WTC11 (cell line): ENCODE results near the gene SH3GL1. TPM values are rescaled to one million over a fixed set of nuclear protein-coding genes. Genes with fewer than 3 reads are reported as not detected.

Experiments used
- ATAC-seq: fragments of 200-7000 bp; cut with Tn5 transposase; 2 replicates; pipeline ENCODE4 v1.10.0; 2021; ENCODE audit warnings: mild to moderate bottlenecking, moderate library complexity
- CTCF ChIA-PET: fragments of 300-600 bp; sonication (Branson Sonifier 250); formaldehyde crosslinking; loops from one replicate; lab custom pipeline; 2021; ENCODE audit warnings: antibody characterized with exemption; lab: Charles Lee
- POLR2A ChIA-PET: fragments of 350-600 bp; sonication (Branson Sonifier 250); formaldehyde crosslinking; loops from one replicate; lab custom pipeline; 2021; ENCODE audit warnings: antibody characterized with exemption; lab: Charles Lee
- DNase-seq: peaks from one replicate; pipeline ENCODE4 v3.0.0; 2021; ENCODE audit warnings: low spot score
- H3K27ac Mint-ChIP-seq: 2 replicates; pipeline ENCODE4 v1.8.0; 2021; ENCODE audit warnings: mixed read lengths
- H3K27me3 Mint-ChIP-seq: 2 replicates; pipeline ENCODE4 v1.8.0; 2021; ENCODE audit warnings: low read depth, mild to moderate bottlenecking, moderate library complexity, mixed read lengths
- H3K36me3 Mint-ChIP-seq: 2 replicates; pipeline ENCODE4 v1.8.0; 2021; ENCODE audit warnings: mixed read lengths
- H3K4me1 Mint-ChIP-seq: 2 replicates; pipeline ENCODE4 v1.8.0; 2022; ENCODE audit warnings: mixed read lengths
- H3K4me3 Mint-ChIP-seq: 2 replicates; pipeline ENCODE4 v1.8.0; 2021; ENCODE audit warnings: mild to moderate bottlenecking, moderate library complexity, mixed read lengths
- H3K9me3 Mint-ChIP-seq: 2 replicates; pipeline ENCODE4 v1.8.0; 2021; ENCODE audit warnings: mixed read lengths
- CREM ChIP-seq: sonication (generic); formaldehyde crosslinking; IDR thresholded peaks from 2 replicates; pipeline ENCODE4 v1.8.1; 2022; ENCODE audit warnings: mild to moderate bottlenecking, missing genetic modification reagents, moderate library complexity
- ESRRA ChIP-seq: sonication (generic); formaldehyde crosslinking; IDR thresholded peaks from 2 replicates; pipeline ENCODE4 v1.8.1; 2022; ENCODE audit warnings: mild to moderate bottlenecking, missing genetic modification reagents, borderline replicate concordance
- FOXJ3 ChIP-seq: sonication (generic); formaldehyde crosslinking; IDR thresholded peaks from 2 replicates; pipeline ENCODE4 v1.9.0; 2021; ENCODE audit warnings: missing genetic modification reagents, mild to moderate bottlenecking, borderline replicate concordance
- GRHL2 ChIP-seq: fragments of 250-450 bp; sonication (Bioruptor Pico); IDR thresholded peaks from 2 replicates; pipeline ENCODE4 v1.8.0; 2022; ENCODE audit warnings: mild to moderate bottlenecking, moderate library complexity; ENCODE audit not compliant: insufficient replicate concordance, severe bottlenecking
- HMGA2 ChIP-seq: fragments of 250-450 bp; sonication (Bioruptor Pico); IDR thresholded peaks from 2 replicates; pipeline ENCODE4 v1.4.0; 2021; ENCODE audit warnings: mild to moderate bottlenecking, moderate library complexity
- JUN ChIP-seq: sonication (generic); formaldehyde crosslinking; IDR thresholded peaks from 2 replicates; pipeline ENCODE4 v1.8.0; 2023; ENCODE audit warnings: mild to moderate bottlenecking, missing genetic modification reagents
- KAT7 ChIP-seq: sonication (generic); formaldehyde crosslinking; IDR thresholded peaks from 2 replicates; pipeline ENCODE4 v1.8.1; 2023; ENCODE audit warnings: missing genetic modification reagents, mild to moderate bottlenecking, borderline replicate concordance
- NFATC4 ChIP-seq: fragments of 250-450 bp; sonication (Bioruptor Pico); IDR thresholded peaks from 2 replicates; pipeline ENCODE4 v1.9.0; 2021; ENCODE audit warnings: mild to moderate bottlenecking
- NFYB ChIP-seq: sonication (generic); formaldehyde crosslinking; conservative IDR thresholded peaks from 2 replicates; pipeline ENCODE4 v1.8.0; 2022; ENCODE audit warnings: low read depth, missing genetic modification reagents
- TP53 ChIP-seq: sonication (generic); formaldehyde crosslinking; IDR thresholded peaks from 2 replicates; pipeline ENCODE4 v1.8.1; 2023; ENCODE audit warnings: mild to moderate bottlenecking, missing genetic modification reagents
- ZNF416 ChIP-seq: fragments of 250-450 bp; sonication (Bioruptor Pico); IDR thresholded peaks from 2 replicates; pipeline ENCODE4 v1.9.0; 2021; ENCODE audit warnings: mild to moderate bottlenecking, inconsistent platforms
- ZNF671 ChIP-seq: fragments of 250-450 bp; sonication (Bioruptor Pico); IDR thresholded peaks from 2 replicates; pipeline ENCODE4 v1.8.0; 2021; ENCODE audit warnings: mild to moderate bottlenecking
- total RNA-seq: library from RNA; stranded (reverse); gene quantifications from 3 replicates; pipeline ENCODE4 v1.2.3, GENCODE V29; 2021
- TF ChIP-seq, protein P1 (sequence below): sonication (generic); formaldehyde crosslinking; IDR thresholded peaks from 2 replicates; pipeline ENCODE4 v1.8.0; 2023; ENCODE audit warnings: missing genetic modification reagents
- TF ChIP-seq, protein P2 (sequence below): fragments of 250-450 bp; sonication (Bioruptor Pico); IDR thresholded peaks from 2 replicates; pipeline ENCODE4 v1.9.0; 2021; ENCODE audit warnings: mild to moderate bottlenecking, borderline replicate concordance
- TF ChIP-seq, protein P3 (sequence below): fragments of 250-450 bp; sonication (Bioruptor Pico); IDR thresholded peaks from 2 replicates; pipeline ENCODE4 v1.8.0; 2021; ENCODE audit warnings: mild to moderate bottlenecking
- TF ChIP-seq, protein P4 (sequence below): sonication (generic); formaldehyde crosslinking; IDR thresholded peaks from 2 replicates; pipeline ENCODE4 v1.8.0; 2022; ENCODE audit warnings: mild to moderate bottlenecking, missing genetic modification reagents
- TF ChIP-seq, protein P5 (sequence below): sonication (generic); formaldehyde crosslinking; conservative IDR thresholded peaks from 2 replicates; pipeline ENCODE4 v1.8.1; 2023; ENCODE audit warnings: mild to moderate bottlenecking, low read depth, missing genetic modification reagents, moderate library complexity
- TF ChIP-seq, protein P6 (sequence below): fragments of 250-450 bp; sonication (Bioruptor Pico); IDR thresholded peaks from 2 replicates; pipeline ENCODE4 v1.9.0; 2021; ENCODE audit warnings: mild to moderate bottlenecking

The SH3GL1 gene
- total RNA-seq, 1 experiment from 2014 or later = 109 TPM

GRCh38 chr19:4437103-4437502 is 36.8 kb upstream of the SH3GL1 start (continued):
- TF ChIP-seq FOXJ3 (CRISPR knock-in tag) = no peak
- no peak for TF ChIP-seq CREM (CRISPR knock-in tag)
- TF ChIP-seq TP53 (CRISPR knock-in tag) = no peak
- TF ChIP-seq, protein P1, sequence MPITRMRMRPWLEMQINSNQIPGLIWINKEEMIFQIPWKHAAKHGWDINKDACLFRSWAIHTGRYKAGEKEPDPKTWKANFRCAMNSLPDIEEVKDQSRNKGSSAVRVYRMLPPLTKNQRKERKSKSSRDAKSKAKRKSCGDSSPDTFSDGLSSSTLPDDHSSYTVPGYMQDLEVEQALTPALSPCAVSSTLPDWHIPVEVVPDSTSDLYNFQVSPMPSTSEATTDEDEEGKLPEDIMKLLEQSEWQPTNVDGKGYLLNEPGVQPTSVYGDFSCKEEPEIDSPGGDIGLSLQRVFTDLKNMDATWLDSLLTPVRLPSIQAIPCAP (CRISPR knock-in tag) = no peak
- no peak for TF ChIP-seq GRHL2 (CRISPR knock-in tag)
- no peak for TF ChIP-seq JUN (CRISPR knock-in tag)
- TF ChIP-seq ESRRA = no peak
- TF ChIP-seq, protein P2, sequence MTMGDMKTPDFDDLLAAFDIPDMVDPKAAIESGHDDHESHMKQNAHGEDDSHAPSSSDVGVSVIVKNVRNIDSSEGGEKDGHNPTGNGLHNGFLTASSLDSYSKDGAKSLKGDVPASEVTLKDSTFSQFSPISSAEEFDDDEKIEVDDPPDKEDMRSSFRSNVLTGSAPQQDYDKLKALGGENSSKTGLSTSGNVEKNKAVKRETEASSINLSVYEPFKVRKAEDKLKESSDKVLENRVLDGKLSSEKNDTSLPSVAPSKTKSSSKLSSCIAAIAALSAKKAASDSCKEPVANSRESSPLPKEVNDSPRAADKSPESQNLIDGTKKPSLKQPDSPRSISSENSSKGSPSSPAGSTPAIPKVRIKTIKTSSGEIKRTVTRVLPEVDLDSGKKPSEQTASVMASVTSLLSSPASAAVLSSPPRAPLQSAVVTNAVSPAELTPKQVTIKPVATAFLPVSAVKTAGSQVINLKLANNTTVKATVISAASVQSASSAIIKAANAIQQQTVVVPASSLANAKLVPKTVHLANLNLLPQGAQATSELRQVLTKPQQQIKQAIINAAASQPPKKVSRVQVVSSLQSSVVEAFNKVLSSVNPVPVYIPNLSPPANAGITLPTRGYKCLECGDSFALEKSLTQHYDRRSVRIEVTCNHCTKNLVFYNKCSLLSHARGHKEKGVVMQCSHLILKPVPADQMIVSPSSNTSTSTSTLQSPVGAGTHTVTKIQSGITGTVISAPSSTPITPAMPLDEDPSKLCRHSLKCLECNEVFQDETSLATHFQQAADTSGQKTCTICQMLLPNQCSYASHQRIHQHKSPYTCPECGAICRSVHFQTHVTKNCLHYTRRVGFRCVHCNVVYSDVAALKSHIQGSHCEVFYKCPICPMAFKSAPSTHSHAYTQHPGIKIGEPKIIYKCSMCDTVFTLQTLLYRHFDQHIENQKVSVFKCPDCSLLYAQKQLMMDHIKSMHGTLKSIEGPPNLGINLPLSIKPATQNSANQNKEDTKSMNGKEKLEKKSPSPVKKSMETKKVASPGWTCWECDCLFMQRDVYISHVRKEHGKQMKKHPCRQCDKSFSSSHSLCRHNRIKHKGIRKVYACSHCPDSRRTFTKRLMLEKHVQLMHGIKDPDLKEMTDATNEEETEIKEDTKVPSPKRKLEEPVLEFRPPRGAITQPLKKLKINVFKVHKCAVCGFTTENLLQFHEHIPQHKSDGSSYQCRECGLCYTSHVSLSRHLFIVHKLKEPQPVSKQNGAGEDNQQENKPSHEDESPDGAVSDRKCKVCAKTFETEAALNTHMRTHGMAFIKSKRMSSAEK = no peak
- TF ChIP-seq, protein P3, sequence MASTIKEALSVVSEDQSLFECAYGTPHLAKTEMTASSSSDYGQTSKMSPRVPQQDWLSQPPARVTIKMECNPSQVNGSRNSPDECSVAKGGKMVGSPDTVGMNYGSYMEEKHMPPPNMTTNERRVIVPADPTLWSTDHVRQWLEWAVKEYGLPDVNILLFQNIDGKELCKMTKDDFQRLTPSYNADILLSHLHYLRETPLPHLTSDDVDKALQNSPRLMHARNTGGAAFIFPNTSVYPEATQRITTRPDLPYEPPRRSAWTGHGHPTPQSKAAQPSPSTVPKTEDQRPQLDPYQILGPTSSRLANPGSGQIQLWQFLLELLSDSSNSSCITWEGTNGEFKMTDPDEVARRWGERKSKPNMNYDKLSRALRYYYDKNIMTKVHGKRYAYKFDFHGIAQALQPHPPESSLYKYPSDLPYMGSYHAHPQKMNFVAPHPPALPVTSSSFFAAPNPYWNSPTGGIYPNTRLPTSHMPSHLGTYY (CRISPR knock-in tag) = no peak
- TF ChIP-seq ZNF416 (CRISPR knock-in tag) = no peak

- TF ChIP-seq, protein P4, sequence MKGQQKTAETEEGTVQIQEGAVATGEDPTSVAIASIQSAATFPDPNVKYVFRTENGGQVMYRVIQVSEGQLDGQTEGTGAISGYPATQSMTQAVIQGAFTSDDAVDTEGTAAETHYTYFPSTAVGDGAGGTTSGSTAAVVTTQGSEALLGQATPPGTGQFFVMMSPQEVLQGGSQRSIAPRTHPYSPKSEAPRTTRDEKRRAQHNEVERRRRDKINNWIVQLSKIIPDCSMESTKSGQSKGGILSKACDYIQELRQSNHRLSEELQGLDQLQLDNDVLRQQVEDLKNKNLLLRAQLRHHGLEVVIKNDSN = no peak
- TF ChIP-seq HMGA2 (CRISPR knock-in tag) (no peak), ZNF671 (no peak), NFATC4 (CRISPR knock-in tag) (no peak), CREM (CRISPR knock-in tag) (no peak), NFYB (CRISPR knock-in tag) (no peak), KAT7 (CRISPR knock-in tag) (no peak)
- TF ChIP-seq, protein P5, sequence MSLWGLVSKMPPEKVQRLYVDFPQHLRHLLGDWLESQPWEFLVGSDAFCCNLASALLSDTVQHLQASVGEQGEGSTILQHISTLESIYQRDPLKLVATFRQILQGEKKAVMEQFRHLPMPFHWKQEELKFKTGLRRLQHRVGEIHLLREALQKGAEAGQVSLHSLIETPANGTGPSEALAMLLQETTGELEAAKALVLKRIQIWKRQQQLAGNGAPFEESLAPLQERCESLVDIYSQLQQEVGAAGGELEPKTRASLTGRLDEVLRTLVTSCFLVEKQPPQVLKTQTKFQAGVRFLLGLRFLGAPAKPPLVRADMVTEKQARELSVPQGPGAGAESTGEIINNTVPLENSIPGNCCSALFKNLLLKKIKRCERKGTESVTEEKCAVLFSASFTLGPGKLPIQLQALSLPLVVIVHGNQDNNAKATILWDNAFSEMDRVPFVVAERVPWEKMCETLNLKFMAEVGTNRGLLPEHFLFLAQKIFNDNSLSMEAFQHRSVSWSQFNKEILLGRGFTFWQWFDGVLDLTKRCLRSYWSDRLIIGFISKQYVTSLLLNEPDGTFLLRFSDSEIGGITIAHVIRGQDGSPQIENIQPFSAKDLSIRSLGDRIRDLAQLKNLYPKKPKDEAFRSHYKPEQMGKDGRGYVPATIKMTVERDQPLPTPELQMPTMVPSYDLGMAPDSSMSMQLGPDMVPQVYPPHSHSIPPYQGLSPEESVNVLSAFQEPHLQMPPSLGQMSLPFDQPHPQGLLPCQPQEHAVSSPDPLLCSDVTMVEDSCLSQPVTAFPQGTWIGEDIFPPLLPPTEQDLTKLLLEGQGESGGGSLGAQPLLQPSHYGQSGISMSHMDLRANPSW (CRISPR knock-in tag) = no peak
- TF ChIP-seq, protein P1 (CRISPR knock-in tag) = no peak
- TF ChIP-seq, protein P6, sequence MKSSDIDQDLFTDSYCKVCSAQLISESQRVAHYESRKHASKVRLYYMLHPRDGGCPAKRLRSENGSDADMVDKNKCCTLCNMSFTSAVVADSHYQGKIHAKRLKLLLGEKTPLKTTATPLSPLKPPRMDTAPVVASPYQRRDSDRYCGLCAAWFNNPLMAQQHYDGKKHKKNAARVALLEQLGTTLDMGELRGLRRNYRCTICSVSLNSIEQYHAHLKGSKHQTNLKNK (CRISPR knock-in tag) = no peak
- Mint-ChIP-seq H3K27me3 (no peaks in the 10 kb centered on the region), H3K27ac (no peak overlapping the region), H3K4me1 (no peaks in the 10 kb centered on the region), H3K9me3 (no peaks in the 10 kb centered on the region), H3K4me3 (no peak overlapping the region), H3K36me3 (peaks cover 85% of the 10 kb centered on the region)
- CTCF ChIA-PET = no interaction called here
- no peak for ATAC-seq
- no peak for DNase-seq
- POLR2A ChIA-PET = interaction anchor here (1.2 kb wide), 1 partner anchor 12 kb away, joined by 3 read pairs; no protein-coding TSS in a partner anchor
These were observed 35.9 kb upstream of the SH3GL1 start for GRCh38 chr19:4436231-4436630.
